GM12891 (cell line): Measurements from ENCODE around the gene RAI1.

Experiments used
- PAX5 ChIP-seq: IDR thresholded peaks from 2 replicates; pipeline ENCODE4 v1.6.1; 2011; ENCODE audit warnings: low read length, moderate library complexity, mild to moderate bottlenecking; ENCODE audit not compliant: insufficient read depth, severe bottlenecking
- POLR2A ChIP-seq: IDR thresholded peaks from 2 replicates; pipeline ENCODE4 v1.6.1; 2011; ENCODE audit warnings: low read depth, low read length, control low read depth
- POLR2AphosphoS5 ChIP-seq: IDR thresholded peaks from 2 replicates; pipeline ENCODE4 v1.6.1; 2011; ENCODE audit warnings: low read depth, low read length, control low read depth

DNA sequence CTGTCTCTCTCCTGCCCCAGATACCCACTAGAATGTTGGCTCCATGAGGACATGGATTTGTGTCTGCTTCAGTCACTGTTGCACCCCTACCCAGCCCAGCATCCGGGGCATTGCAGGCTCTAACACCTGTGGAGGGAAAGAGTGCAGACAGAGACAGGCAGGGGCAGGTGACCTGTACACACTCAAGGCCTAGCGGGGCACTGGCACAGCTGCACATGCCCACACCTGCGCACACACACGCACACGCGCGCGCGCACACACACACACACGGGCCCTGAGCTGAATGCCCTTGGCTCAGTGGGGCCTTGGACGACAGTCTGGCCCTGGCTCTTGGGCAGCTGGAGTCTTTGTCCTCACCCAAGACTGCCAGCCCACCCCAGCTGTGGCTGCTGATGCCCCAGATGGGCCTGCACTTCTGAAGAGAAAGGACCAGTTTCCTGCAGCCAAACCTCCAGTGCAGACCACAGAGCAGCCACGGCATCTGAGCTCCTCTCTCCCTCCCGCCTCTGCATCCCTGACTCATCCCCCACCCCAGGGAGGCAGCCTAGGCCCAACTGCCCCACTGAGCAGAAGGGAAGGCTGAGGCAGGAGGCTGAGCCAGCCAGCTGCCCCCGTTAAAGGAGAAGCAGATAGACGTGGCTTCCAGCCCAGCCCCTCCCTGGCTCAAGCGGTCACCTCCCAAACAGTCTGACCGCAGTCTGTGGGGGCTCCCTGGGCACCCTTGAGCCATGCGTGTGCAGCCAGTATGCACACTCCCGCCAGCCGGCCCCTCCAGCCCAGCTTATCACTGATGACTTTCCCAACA, 12.3 kb upstream of the RAI1 start:
- TF ChIP-seq POLR2AphosphoS5: no peak
- TF ChIP-seq POLR2A: no peak
- no peak for TF ChIP-seq PAX5
